ENCODE measurements around the gene CDKAL1. TPM values are rescaled to one million over a fixed set of nuclear protein-coding genes. Genes with fewer than 3 reads are reported as not detected.

Gene CDKAL1
- total and polyA plus RNA-seq, 10 of the 15 experiments (the other 5 are each of a cell fraction or from before 2014, with no cell fraction given) = 10.7 to 26.9 (median 17.3) TPM

DNA sequence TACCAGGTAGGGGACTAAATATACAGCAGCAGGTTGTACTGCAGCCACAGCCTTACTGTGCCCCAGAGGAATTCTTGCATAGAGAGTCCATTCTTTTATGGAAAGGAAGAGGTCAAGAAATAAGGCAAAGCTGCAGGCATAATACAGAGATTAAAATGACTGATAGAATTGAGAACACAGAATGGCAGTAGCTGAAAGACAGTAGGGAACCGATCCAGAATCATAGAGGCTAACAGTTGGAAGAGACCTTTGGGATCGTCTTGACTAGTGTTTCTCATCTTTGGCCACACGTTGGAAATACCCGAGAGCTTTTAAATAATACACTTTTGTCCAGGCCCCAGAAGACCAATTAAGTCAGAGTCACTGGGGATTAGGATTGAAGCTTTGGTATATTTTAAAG lies 566.7 kb downstream of the CDKAL1 start:
- Histone ChIP-seq H3K9me3 (replicated peaks; ENCODE audit: control insufficient read depth, insufficient read depth, low read length) (no peaks in the 10 kb centered on the region; the same call in 2 of the 3 replicates), H3K27me3 (replicated peaks in 1 of 2; ENCODE audit: control insufficient read depth in 2 of 2, insufficient read depth in 2 of 2, low read length in 1 of 2) (no peaks in the 10 kb centered on the region), H3K4me2 (ENCODE audit: control insufficient read depth, insufficient read depth) (no peak overlapping the region), H3K36me3 (ENCODE audit: control insufficient read depth in 2 of 2, insufficient read depth in 2 of 2, low read length in 1 of 2) (no peaks in the 10 kb centered on the region), H3K4me1 (ENCODE audit: control insufficient read depth, insufficient read depth, low read length) (peaks cover 6% of the 10 kb centered on the region; the same call in 1 of the 2 replicates), H4K20me1 (ENCODE audit: control insufficient read depth, insufficient read depth) (no peaks in the 10 kb centered on the region), H2AFZ (ENCODE audit: control insufficient read depth, low read depth, low read length) (no peak overlapping the region), H3K4me3 (no peak overlapping the region), H3K27ac (ENCODE audit: control insufficient read depth, insufficient read depth) (no peak overlapping the region), H3K9ac (ENCODE audit: control insufficient read depth, insufficient read depth, low read length) (no peak overlapping the region), H3K79me2 (ENCODE audit: control insufficient read depth, insufficient read depth, low read length) (no peaks in the 10 kb centered on the region)
- DNase-seq (ENCODE audit: low read depth, low spot score) = no peak
- ChIA-PET RAD21 (ENCODE audit: unreplicated experiment) (no interaction called here), SMC1A (ENCODE audit: uncharacterized antibody, unreplicated experiment) (interaction anchor here (1.0 to 1.5 kb wide), 6 partner anchors 9 to 76 kb away, joined by 3 to 7 read pairs (median 4); no protein-coding TSS in a partner anchor), CTCF (interaction anchor here (2.4 kb wide), 1 partner anchor 12 kb away, joined by 8 read pairs; no protein-coding TSS in a partner anchor), POLR2A (interaction anchor here (1.7 kb wide), 1 partner anchor 11 kb away, joined by 6 read pairs; no protein-coding TSS in a partner anchor)
- intact Hi-C loops (cut with micrococcal nuclease; ENCODE audit: unreplicated experiment) (no loop called here), in situ Hi-C loops (cut with MboI) (no loop called here)
- TF ChIP-seq GATAD2B (conservative IDR thresholded peaks at IDR 0.05; ENCODE audit: low read depth) (no peak), SUPT20H (IDR thresholded peaks at IDR 0.05; ENCODE audit: borderline replicate concordance, control insufficient read depth, low read depth, low read length) (no peak)
- TF ChIP-seq, protein P1, sequence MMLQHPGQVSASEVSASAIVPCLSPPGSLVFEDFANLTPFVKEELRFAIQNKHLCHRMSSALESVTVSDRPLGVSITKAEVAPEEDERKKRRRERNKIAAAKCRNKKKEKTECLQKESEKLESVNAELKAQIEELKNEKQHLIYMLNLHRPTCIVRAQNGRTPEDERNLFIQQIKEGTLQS (IDR thresholded peaks at IDR 0.05; ENCODE audit: borderline replicate concordance, extremely low read depth, low read depth, low read length) = no peak
- TF ChIP-seq, protein P2, sequence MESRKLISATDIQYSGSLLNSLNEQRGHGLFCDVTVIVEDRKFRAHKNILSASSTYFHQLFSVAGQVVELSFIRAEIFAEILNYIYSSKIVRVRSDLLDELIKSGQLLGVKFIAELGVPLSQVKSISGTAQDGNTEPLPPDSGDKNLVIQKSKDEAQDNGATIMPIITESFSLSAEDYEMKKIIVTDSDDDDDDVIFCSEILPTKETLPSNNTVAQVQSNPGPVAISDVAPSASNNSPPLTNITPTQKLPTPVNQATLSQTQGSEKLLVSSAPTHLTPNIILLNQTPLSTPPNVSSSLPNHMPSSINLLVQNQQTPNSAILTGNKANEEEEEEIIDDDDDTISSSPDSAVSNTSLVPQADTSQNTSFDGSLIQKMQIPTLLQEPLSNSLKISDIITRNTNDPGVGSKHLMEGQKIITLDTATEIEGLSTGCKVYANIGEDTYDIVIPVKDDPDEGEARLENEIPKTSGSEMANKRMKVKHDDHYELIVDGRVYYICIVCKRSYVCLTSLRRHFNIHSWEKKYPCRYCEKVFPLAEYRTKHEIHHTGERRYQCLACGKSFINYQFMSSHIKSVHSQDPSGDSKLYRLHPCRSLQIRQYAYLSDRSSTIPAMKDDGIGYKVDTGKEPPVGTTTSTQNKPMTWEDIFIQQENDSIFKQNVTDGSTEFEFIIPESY (IDR thresholded peaks at IDR 0.05) = no peak
- no peak for ATAC-seq
- no peak for FAIRE-seq
- WGBS (ENCODE audit: insufficient coverage, insufficient replicate concordance, low lambda C conversion rate, missing lambda C conversion rate) = 99% methylated on average over 4 of the region's 4 CpGs
- no TSS peak for BruUV-seq (replicated peaks)
